GM13977 (cell line): ENCODE measurements around the gene UNC5B.

Source experiments
- DNase-seq: peaks from one replicate; pipeline ENCODE4 v3.0.0; 2012; ENCODE audit warnings: low spot score
- in situ Hi-C: fragments of 300-500 bp; cut with MboI; formaldehyde crosslinking; loops from one replicate; pipeline ENCODE4 v1.12.0; 2022; ENCODE audit warnings: low sequenced_read_pairs, low pct_unique_long_range_greater_than_20kb, mixed read lengths, inconsistent platforms; ENCODE audit not compliant: unreplicated experiment
- TF ChIP-seq, protein P1 (sequence below): IDR thresholded peaks from 2 replicates; pipeline ENCODE4 v1.5.1; 2012; ENCODE audit warnings: mild to moderate bottlenecking, control low read depth; ENCODE audit not compliant: insufficient read depth; ENCODE audit errors: extremely low read depth, missing control alignments

The UNC5B gene

GRCh38 chr10:71246591-71247413, 34.4 kb downstream of the UNC5B start:
- TF ChIP-seq, protein P1, sequence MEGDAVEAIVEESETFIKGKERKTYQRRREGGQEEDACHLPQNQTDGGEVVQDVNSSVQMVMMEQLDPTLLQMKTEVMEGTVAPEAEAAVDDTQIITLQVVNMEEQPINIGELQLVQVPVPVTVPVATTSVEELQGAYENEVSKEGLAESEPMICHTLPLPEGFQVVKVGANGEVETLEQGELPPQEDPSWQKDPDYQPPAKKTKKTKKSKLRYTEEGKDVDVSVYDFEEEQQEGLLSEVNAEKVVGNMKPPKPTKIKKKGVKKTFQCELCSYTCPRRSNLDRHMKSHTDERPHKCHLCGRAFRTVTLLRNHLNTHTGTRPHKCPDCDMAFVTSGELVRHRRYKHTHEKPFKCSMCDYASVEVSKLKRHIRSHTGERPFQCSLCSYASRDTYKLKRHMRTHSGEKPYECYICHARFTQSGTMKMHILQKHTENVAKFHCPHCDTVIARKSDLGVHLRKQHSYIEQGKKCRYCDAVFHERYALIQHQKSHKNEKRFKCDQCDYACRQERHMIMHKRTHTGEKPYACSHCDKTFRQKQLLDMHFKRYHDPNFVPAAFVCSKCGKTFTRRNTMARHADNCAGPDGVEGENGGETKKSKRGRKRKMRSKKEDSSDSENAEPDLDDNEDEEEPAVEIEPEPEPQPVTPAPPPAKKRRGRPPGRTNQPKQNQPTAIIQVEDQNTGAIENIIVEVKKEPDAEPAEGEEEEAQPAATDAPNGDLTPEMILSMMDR: no peak
- in situ Hi-C loops: no loop called here
- DNase-seq: no peak

GRCh38 chr10:71247414-71247705, 35.0 kb downstream of the UNC5B start:
- DNase-seq: no peak
- in situ Hi-C loops: no loop called here
- TF ChIP-seq, protein P1: no peak

DNA sequence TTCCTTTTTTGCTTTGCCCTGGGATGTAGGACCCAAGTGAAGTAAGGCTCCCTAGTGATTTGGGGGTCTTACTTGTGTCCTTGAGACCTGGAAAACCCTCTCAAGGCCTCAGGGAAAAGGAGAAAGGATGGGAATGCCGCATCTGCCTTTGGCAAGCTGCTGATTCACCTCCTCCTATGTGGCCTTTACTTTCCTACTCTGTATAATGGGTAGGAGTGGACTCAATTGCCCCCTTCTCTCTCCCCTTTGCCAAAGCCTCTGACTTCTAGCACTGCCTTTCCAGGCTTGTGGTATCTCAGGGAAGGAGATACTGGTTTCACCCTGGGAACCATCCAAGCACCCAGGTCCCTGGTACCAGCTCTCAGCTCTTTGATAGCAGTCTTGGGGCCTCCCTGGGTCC, 35.4 kb downstream of the UNC5B start:
- TF ChIP-seq, protein P1: no peak
- DNase-seq: no peak
- in situ Hi-C loops: no loop called here

DNA sequence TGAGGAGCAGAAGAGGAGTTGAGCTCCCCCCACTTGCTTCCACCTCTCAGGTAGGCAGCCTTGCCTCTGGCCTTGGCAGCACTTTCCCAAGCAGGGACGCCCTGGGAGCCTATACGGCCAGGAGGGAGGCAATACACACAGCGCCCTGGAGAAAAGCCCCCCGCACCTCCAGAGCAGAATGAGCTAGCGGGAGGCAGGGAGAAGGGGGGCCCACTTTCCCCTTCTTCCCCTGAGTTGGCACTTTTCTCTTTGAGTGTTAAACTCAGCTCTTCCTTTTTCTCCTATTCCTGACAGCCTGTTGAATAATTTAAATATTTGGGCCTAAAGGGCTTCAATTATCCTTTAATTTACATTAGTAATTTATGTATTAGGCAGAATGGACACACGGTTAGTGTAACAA, 35.8 kb downstream of the UNC5B start:
- TF ChIP-seq, protein P1: no peak
- in situ Hi-C loops: no loop called here
- DNase-seq: no peak

DNA sequence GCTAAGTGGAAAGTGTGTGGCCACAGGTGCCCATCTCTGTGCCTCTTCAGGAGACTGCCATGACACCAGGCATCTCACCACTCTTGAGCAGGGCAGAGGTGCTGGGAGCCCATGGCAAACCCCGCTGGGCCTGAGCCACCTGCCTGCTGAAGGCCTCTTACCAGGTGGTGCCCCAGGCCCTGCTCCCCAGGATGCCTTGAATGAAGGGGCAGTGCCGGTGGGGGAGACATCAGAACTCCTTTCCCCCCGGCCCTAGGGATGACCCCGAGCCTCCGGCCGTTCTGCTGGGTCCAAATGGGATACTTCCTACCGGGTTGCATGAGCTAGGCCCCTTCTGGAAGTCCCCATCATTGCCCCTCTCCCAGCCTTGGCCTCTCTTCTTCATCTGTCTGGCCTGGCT, 37.6 kb downstream of the UNC5B start:
- TF ChIP-seq, protein P1: no peak
- in situ Hi-C loops: no loop called here
- no peak for DNase-seq

- TF ChIP-seq, protein P1: no peak
- DNase-seq: no peak
- in situ Hi-C loops: no loop called here
These were observed 38.0 kb downstream of the UNC5B start for GRCh38 chr10:71250405-71250804.
